ENCODE data around the gene VSTM5. TPM values are rescaled to one million over a fixed set of nuclear protein-coding genes. Genes with fewer than 3 reads are reported as not detected.

VSTM5 gene
- total and polyA plus RNA-seq, 2 of the 8 experiments (the other 6 are each of a cell fraction or from before 2014, with no cell fraction given), result 0.22 to 0.70 TPM

GRCh38 chr11:93813974-93814373, 36.4 kb downstream of the VSTM5 start:
- Histone ChIP-seq H3K18ac (ENCODE audit: extremely low read depth, low read length) (no peak overlapping the region), H3K4me2 (ENCODE audit: insufficient read depth in 1 of 2, low read depth in 2 of 2, low read length in 2 of 2) (no peak overlapping the region), H3K79me2 (ENCODE audit: control insufficient read depth in 1 of 2, insufficient read depth in 2 of 2, low read length in 2 of 2) (no peaks in the 10 kb centered on the region), H3K4me3 (ENCODE audit: extremely low read depth in 1 of 4, insufficient read depth in 2 of 4, low read depth in 3 of 4, low read length in 4 of 4) (no peak overlapping the region), H3K14ac (ENCODE audit: insufficient read length) (no peak overlapping the region), H3K79me1 (ENCODE audit: low read depth, low read length) (no peaks in the 10 kb centered on the region), H2BK12ac (ENCODE audit: low read depth, low read length) (no peak overlapping the region), H2BK5ac (ENCODE audit: low read depth, low read length) (no peak overlapping the region), H4K20me1 (replicated peaks in 1 of 2; ENCODE audit: control insufficient read depth in 1 of 2, insufficient read depth in 2 of 2, low read length in 2 of 2) (peaks cover 0 to 5% of the 10 kb centered on the region in 2 experiments), H3K36me3 (ENCODE audit: control insufficient read depth in 2 of 4, insufficient read depth in 4 of 4, low read length in 3 of 4) (peaks cover 22 to 67% (median 35%) of the 10 kb centered on the region in 4 experiments), H3K23ac (ENCODE audit: insufficient read length) (no peak overlapping the region), H2AK5ac (ENCODE audit: low read depth, low read length) (no peak overlapping the region), H2BK15ac (ENCODE audit: low read length) (no peak overlapping the region), H2AFZ (ENCODE audit: low read length) (no peak overlapping the region), H3K56ac (replicated peaks; ENCODE audit: insufficient read length, low read depth, low read length) (no peak overlapping the region), H4K91ac (replicated peaks; ENCODE audit: insufficient read length, low read length) (no peak overlapping the region), H2BK120ac (replicated peaks; ENCODE audit: low read depth, low read length) (no peak overlapping the region), H3K27ac (ENCODE audit: low read depth, low read length) (no peak overlapping the region), H4K5ac (ENCODE audit: insufficient read length, low read depth, low read length) (no peak overlapping the region), H4K8ac (ENCODE audit: extremely low read depth, insufficient read depth, low read length) (no peak overlapping the region), H3K27me3 (replicated peaks in 1 of 4; ENCODE audit: control insufficient read depth in 3 of 4, extremely low read depth in 1 of 4, insufficient read depth in 3 of 4, low read length in 3 of 4) (no peaks in the 10 kb centered on the region), H3K9ac (replicated peaks in 1 of 4; ENCODE audit: extremely low read depth in 1 of 4, low read depth in 3 of 4, low read length in 3 of 4) (no peak overlapping the region), H2BK20ac (ENCODE audit: low read length) (no peak overlapping the region), H3K4me1 (replicated peaks in 1 of 4; ENCODE audit: control insufficient read depth in 3 of 4, insufficient read depth in 4 of 4, low read length in 3 of 4) (0 out of 7 replicates have a peak, but pooled peaks cover 0 to 4% (median 0%) of the 10 kb centered on the region in 4 experiments), H3K9me3 (ENCODE audit: insufficient read depth in 2 of 2, low read depth in 1 of 2, low read length in 1 of 2) (no peaks in the 10 kb centered on the region), H3K23me2 (ENCODE audit: low read depth, low read length) (no peaks in the 10 kb centered on the region), H3K4ac (replicated peaks; ENCODE audit: insufficient read length, low read depth, low read length) (no peak overlapping the region)
- POLR2A ChIA-PET (ENCODE audit: partially characterized antibody), result interaction anchor here (2.8 kb wide), 1 partner anchor 30 kb away, joined by 10 read pairs; the partner anchor contains the start of gene MED17
- CTCF ChIA-PET (ENCODE audit: partially characterized antibody), result no interaction called here
- 96% methylated on average over 5 of the region's 5 CpGs; no CpG with 5 or more reads in 1 of the 2 experiments for WGBS, 2 experiments (ENCODE audit: extremely low coverage in 1 of 2, insufficient coverage in 1 of 2, insufficient read length in 1 of 2, insufficient replicate concordance in 2 of 2, low coverage in 1 of 2, low lambda C conversion rate in 2 of 2, missing lambda C conversion rate in 1 of 2)
- DNase-seq (ENCODE audit: low read depth in 1 of 2, low spot score in 2 of 2) (no peak), FAIRE-seq (no peak)
- TF ChIP-seq SIX5 (IDR thresholded peaks at IDR 0.05; ENCODE audit: low read depth, low read length), result no peak
- no peak for TF ChIP-seq EZH2 (IDR thresholded peaks at IDR 0.05; ENCODE audit: low read depth, low read length, severe bottlenecking)
- no peak for TF ChIP-seq CTBP2 (IDR thresholded peaks at IDR 0.05; ENCODE audit: borderline replicate concordance, insufficient read depth, insufficient read length, low read length)
- TF ChIP-seq, protein P1, sequence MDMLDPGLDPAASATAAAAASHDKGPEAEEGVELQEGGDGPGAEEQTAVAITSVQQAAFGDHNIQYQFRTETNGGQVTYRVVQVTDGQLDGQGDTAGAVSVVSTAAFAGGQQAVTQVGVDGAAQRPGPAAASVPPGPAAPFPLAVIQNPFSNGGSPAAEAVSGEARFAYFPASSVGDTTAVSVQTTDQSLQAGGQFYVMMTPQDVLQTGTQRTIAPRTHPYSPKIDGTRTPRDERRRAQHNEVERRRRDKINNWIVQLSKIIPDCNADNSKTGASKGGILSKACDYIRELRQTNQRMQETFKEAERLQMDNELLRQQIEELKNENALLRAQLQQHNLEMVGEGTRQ (IDR thresholded peaks at IDR 0.05; ENCODE audit: low read length), result no peak
- TF ChIP-seq HDAC6 (IDR thresholded peaks at IDR 0.05; ENCODE audit: low read depth, low read length), result no peak
- TF ChIP-seq RBBP5 (IDR thresholded peaks at IDR 0.05; ENCODE audit: borderline replicate concordance, low read depth, low read length), result no peak
- no peak for TF ChIP-seq KDM1A (IDR thresholded peaks at IDR 0.05; ENCODE audit: borderline replicate concordance, low read length)
- TF ChIP-seq RFX5 (IDR thresholded peaks at IDR 0.05; ENCODE audit: borderline replicate concordance, low read depth, low read length), result no peak
- no peak for TF ChIP-seq POLR2AphosphoS5 (IDR thresholded peaks at IDR 0.05; ENCODE audit: low read depth, low read length)
- TF ChIP-seq PHF8 (conservative IDR thresholded peaks at IDR 0.05; ENCODE audit: low read depth, low read length), result no peak
- no peak for TF ChIP-seq CHD1 (IDR thresholded peaks at IDR 0.05; ENCODE audit: low read depth, low read length)
- TF ChIP-seq EP300 (IDR thresholded peaks at IDR 0.05; ENCODE audit: borderline replicate concordance in 1 of 2, low read depth in 2 of 2, low read length in 2 of 2), result no peak
- no peak for TF ChIP-seq POU5F1 (IDR thresholded peaks at IDR 0.05; ENCODE audit: low read depth, low read length)
